C4-2B (cell line): ENCODE data around the gene PEX5L.

Experiments
- CTCF ChIP-seq: fragments of 450-650 bp; conservative IDR thresholded peaks from 2 replicates; pipeline ENCODE4 v1.5.1; 2017; ENCODE audit warnings: mild to moderate bottlenecking
- ZFX ChIP-seq: fragments of 450-650 bp; IDR thresholded peaks from 2 replicates; pipeline ENCODE4 v1.6.1; 2017

- no peak for TF ChIP-seq CTCF
- TF ChIP-seq ZFX, result no peak
Observed at GRCh38 chr3:179958143-179958542, 78.6 kb downstream of the PEX5L start.
